Subcutaneous abdominal adipose tissue (tissue), 5 donors: Measurements from ENCODE around the gene LRR1.

Experiments used
- H3K27ac ChIP-seq: one replicate; pipeline ENCODE4 v1.7.0; 2013; ENCODE audit warnings: low read depth, mild to moderate bottlenecking, inconsistent platforms, low read length, moderate library complexity
- H3K27me3 ChIP-seq, 5 donors: one replicate each; pipeline ENCODE4 v1.7.0; 2013; ENCODE audit warnings: low read length in 5 of 5, inconsistent platforms in 1 of 5; ENCODE audit not compliant: control insufficient read depth in 5 of 5, insufficient read depth in 4 of 5
- H3K36me3 ChIP-seq, 5 donors: one replicate each; pipeline ENCODE4 v1.7.0; 2013; ENCODE audit warnings: low read length in 5 of 5; ENCODE audit not compliant: control insufficient read depth in 5 of 5, insufficient read depth in 5 of 5
- H3K4me1 ChIP-seq, 5 donors: one replicate each; pipeline ENCODE4 v1.7.0; 2013; ENCODE audit warnings: low read length in 5 of 5, mild to moderate bottlenecking in 3 of 5, moderate library complexity in 1 of 5; ENCODE audit not compliant: control insufficient read depth in 5 of 5, insufficient read depth in 5 of 5
- H3K4me3 ChIP-seq, 5 donors: one replicate each; pipeline ENCODE4 v1.7.0; 2013; ENCODE audit warnings: low read length in 5 of 5, low read depth in 1 of 5
- H3K9ac ChIP-seq, 5 donors: one replicate each; pipeline ENCODE4 v1.7.0; 2013; ENCODE audit warnings: low read length in 5 of 5, mild to moderate bottlenecking in 4 of 5, moderate library complexity in 3 of 5
- H3K9me3 ChIP-seq, 5 donors: one replicate each; pipeline ENCODE4 v1.7.0; 2013; ENCODE audit warnings: low read length in 5 of 5; ENCODE audit not compliant: control insufficient read depth in 5 of 5
- donor health status: healthy.
- donor health status: healthy.
- donor health status: healthy.
- donor health status: healthy.
- donor health status: healthy.

Gene LRR1

GRCh38 chr14:49598485-49599300 is at the start of gene LRR1:
TSS of gene LRR1 (plus strand) at chr14:49598940. CDS start at chr14:49599021, 81 bp downstream.
- peaks cover 0 to 2% (median 0%) of the 10 kb centered on the region in 5 donors for H3K36me3 ChIP-seq
- peak within 1 kb of the TSS; percentile 60 to 97 (median 89) for H3K9ac ChIP-seq
- H3K9me3 ChIP-seq = no peaks in the 10 kb centered on the region
- peak within 1 kb of the TSS; percentile 80 for H3K27ac ChIP-seq
- H3K4me3 ChIP-seq = peak within 1 kb of the TSS; percentile 87 to 99 (median 95)
- peaks cover 0 to 29% (median 21%) of the 10 kb centered on the region in 5 donors for H3K4me1 ChIP-seq
- H3K27me3 ChIP-seq = no peaks in the 10 kb centered on the region

GRCh38 chr14:49549446-49549845 is 49.3 kb upstream of the LRR1 start:
- no peak overlapping the region for H3K27ac ChIP-seq
- no peak overlapping the region for H3K9ac ChIP-seq
- H3K4me1 ChIP-seq = no peaks in the 10 kb centered on the region
- no peak overlapping the region for H3K4me3 ChIP-seq
- H3K36me3 ChIP-seq = no peaks in the 10 kb centered on the region
- H3K9me3 ChIP-seq = no peaks in the 10 kb centered on the region
- H3K27me3 ChIP-seq = peaks cover 0 to 2% (median 0%) of the 10 kb centered on the region in 5 donors

GRCh38 chr14:49549881-49550280 is 48.9 kb upstream of the LRR1 start:
- no peaks in the 10 kb centered on the region for H3K36me3 ChIP-seq
- H3K4me3 ChIP-seq = no peak overlapping the region
- no peaks in the 10 kb centered on the region for H3K9me3 ChIP-seq
- H3K9ac ChIP-seq = no peak overlapping the region
- no peak overlapping the region for H3K27ac ChIP-seq
- no peaks in the 10 kb centered on the region for H3K4me1 ChIP-seq
- peaks cover 0 to 2% (median 0%) of the 10 kb centered on the region in 5 donors for H3K27me3 ChIP-seq

GRCh38 chr14:49550286-49551184 is 48.2 kb upstream of the LRR1 start:
- Histone ChIP-seq H3K4me3 (no peak overlapping the region), H3K9me3 (no peaks in the 10 kb centered on the region), H3K27me3 (peaks cover 0 to 2% (median 0%) of the 10 kb centered on the region in 5 donors), H3K9ac (no peak overlapping the region), H3K27ac (no peak overlapping the region), H3K4me1 (no peaks in the 10 kb centered on the region), H3K36me3 (no peaks in the 10 kb centered on the region)

GRCh38 chr14:49551569-49551968 is 47.2 kb upstream of the LRR1 start:
- Histone ChIP-seq H3K4me3 (no peak overlapping the region), H3K9me3 (no peaks in the 10 kb centered on the region), H3K27ac (no peak overlapping the region), H3K27me3 (peaks cover 0 to 2% (median 0%) of the 10 kb centered on the region in 5 donors), H3K9ac (no peak overlapping the region), H3K4me1 (no peaks in the 10 kb centered on the region), H3K36me3 (no peaks in the 10 kb centered on the region)

- H3K4me1 ChIP-seq = no peaks in the 10 kb centered on the region
- H3K9ac ChIP-seq = no peak overlapping the region
- H3K9me3 ChIP-seq = no peaks in the 10 kb centered on the region
- peaks cover 0 to 2% (median 0%) of the 10 kb centered on the region in 5 donors for H3K27me3 ChIP-seq
- no peak overlapping the region for H3K27ac ChIP-seq
- H3K4me3 ChIP-seq = no peak overlapping the region
- no peaks in the 10 kb centered on the region for H3K36me3 ChIP-seq
These were observed 45.6 kb upstream of the LRR1 start for GRCh38 chr14:49553106-49553505.

- H3K27ac ChIP-seq = no peak overlapping the region
- H3K9ac ChIP-seq = no peak overlapping the region
- H3K36me3 ChIP-seq = no peaks in the 10 kb centered on the region
- no peak overlapping the region for H3K4me3 ChIP-seq
- H3K9me3 ChIP-seq = no peaks in the 10 kb centered on the region
- peaks cover 0 to 2% (median 0%) of the 10 kb centered on the region in 5 donors for H3K27me3 ChIP-seq
- no peaks in the 10 kb centered on the region for H3K4me1 ChIP-seq
These were observed 44.8 kb upstream of the LRR1 start for GRCh38 chr14:49553892-49554291.

- no peaks in the 10 kb centered on the region for H3K9me3 ChIP-seq
- no peak overlapping the region for H3K4me3 ChIP-seq
- H3K4me1 ChIP-seq = no peaks in the 10 kb centered on the region
- H3K9ac ChIP-seq = no peak overlapping the region
- H3K27me3 ChIP-seq = no peaks in the 10 kb centered on the region
- no peaks in the 10 kb centered on the region for H3K36me3 ChIP-seq
- H3K27ac ChIP-seq = no peak overlapping the region
These were observed 38.6 kb upstream of the LRR1 start for GRCh38 chr14:49559979-49560768.

- no peak overlapping the region for H3K9ac ChIP-seq
- H3K4me3 ChIP-seq = no peak overlapping the region
- no peak overlapping the region for H3K27ac ChIP-seq
- H3K36me3 ChIP-seq = no peaks in the 10 kb centered on the region
- no peaks in the 10 kb centered on the region for H3K27me3 ChIP-seq
- H3K4me1 ChIP-seq = no peaks in the 10 kb centered on the region
- H3K9me3 ChIP-seq = no peaks in the 10 kb centered on the region
These were observed 32.0 kb upstream of the LRR1 start for GRCh38 chr14:49566714-49567113.
